Measurements from ENCODE around the gene APOA5. TPM values are rescaled to one million over a fixed set of nuclear protein-coding genes. Genes with fewer than 3 reads are reported as not detected.

Gene APOA5
- total and polyA plus RNA-seq, 2 of the 13 experiments (the other 11 are each of a cell fraction or from before 2014, with no cell fraction given), result 44.0 to 49.1 TPM

- TF ChIP-seq NAIF1 (CRISPR knock-in tag; IDR thresholded peaks at IDR 0.05; ENCODE audit: borderline replicate concordance), result no peak
- no peak for TF ChIP-seq ZBTB49 (CRISPR knock-in tag; IDR thresholded peaks at IDR 0.05; ENCODE audit: borderline replicate concordance)
- TF ChIP-seq FOXA3 (CRISPR knock-in tag; IDR thresholded peaks at IDR 0.05), result no peak
- no peak for TF ChIP-seq CREB3 (CRISPR knock-in tag; IDR thresholded peaks at IDR 0.05)
- peak; percentile 38 for TF ChIP-seq AGO2 (optimal IDR thresholded peaks at IDR 0.05; ENCODE audit: low read depth, low read length)
- TF ChIP-seq ZNF329 (CRISPR knock-in tag; IDR thresholded peaks at IDR 0.05; ENCODE audit: low read depth), result 0 out of 2 replicates have a peak, but pooled peaks have one; percentile 48
- TF ChIP-seq HNRNPUL1 (IDR thresholded peaks at IDR 0.05; ENCODE audit: low read depth, low read length), result no peak
- TF ChIP-seq REPIN1 (CRISPR knock-in tag; IDR thresholded peaks at IDR 0.05; ENCODE audit: borderline replicate concordance, low read depth), result 0 out of 2 replicates have a peak, but pooled peaks have one; percentile 20
- TF ChIP-seq ZNF274 (CRISPR knock-in tag; IDR thresholded peaks at IDR 0.05), result 0 out of 2 replicates have a peak, but pooled peaks have one; percentile 3
- TF ChIP-seq ATF6 (CRISPR knock-in tag; conservative IDR thresholded peaks at IDR 0.05), result 0 out of 2 replicates have a peak, but pooled peaks have one; percentile 13
- TF ChIP-seq ZNF343 (CRISPR knock-in tag; IDR thresholded peaks at IDR 0.05), result no peak
- peak; percentile 87 for TF ChIP-seq AGO1 (IDR thresholded peaks at IDR 0.05; ENCODE audit: low read depth, low read length, poor library complexity, severe bottlenecking)
- TF ChIP-seq POLR2G (IDR thresholded peaks at IDR 0.05; ENCODE audit: low read depth, low read length), result peak; percentile 54; the same call in 1 of the 2 replicates
- peak; percentile 22; the same call in 1 of the 2 replicates for TF ChIP-seq ZNF703 (CRISPR knock-in tag; IDR thresholded peaks at IDR 0.05; ENCODE audit: borderline replicate concordance)
- peak; percentile 90; the same call in 1 of the 2 replicates for TF ChIP-seq NCOA5 (CRISPR knock-in tag; IDR thresholded peaks at IDR 0.05)
- no peak for TF ChIP-seq SNAPC4 (CRISPR knock-in tag; IDR thresholded peaks at IDR 0.05)
- peak; percentile 72; the same call in 1 of the 2 replicates for TF ChIP-seq POLR2AphosphoS2 (IDR thresholded peaks at IDR 0.05; ENCODE audit: low read depth, low read length)
- 0 out of 2 replicates have a peak, but pooled peaks have one; percentile 20 for TF ChIP-seq AKAP8 (CRISPR knock-in tag; IDR thresholded peaks at IDR 0.05)
These were observed 43.5 kb upstream of the APOA5 start (continued) for GRCh38 chr11:116835042-116835772.

Data from HepG2 (cell line).